Gastroesophageal sphincter (tissue), 3 donors: Measurements from ENCODE around the gene OR2J3.

Source experiments
- CTCF ChIP-seq, 4 experiments: fragments of 200-600 bp in 2 of 4; fragments of 450-650 bp in 2 of 4; sonication (generic) in 1 of 4; IDR thresholded peaks; one replicate each; pipeline ENCODE4 v1.5.1; 2017 to 2019; ENCODE audit warnings: antibody characterized with exemption in 4 of 4, mild to moderate bottlenecking in 2 of 4, moderate library complexity in 2 of 4
- POLR2A ChIP-seq, 2 donors: fragments of 450-650 bp; IDR thresholded peaks; one replicate each; pipeline ENCODE4 v1.6.1; 2017; ENCODE audit warnings: antibody characterized with exemption in 2 of 2, mild to moderate bottlenecking in 2 of 2, moderate library complexity in 1 of 2

- TF ChIP-seq POLR2A (IDR thresholded peaks at IDR 0.05) (no peak), CTCF (IDR thresholded peaks at IDR 0.05) (no peak)
Observed at GRCh38 chr6:29130644-29131043, 22.8 kb downstream of the OR2J3 start.
